Myometrial cell (primary cell): ENCODE results near the gene SURF6. TPM values are rescaled to one million over a fixed set of nuclear protein-coding genes. Genes with fewer than 3 reads are reported as not detected.

ENCODE experiments used
- total RNA-seq: library from RNA; depleted of rRNA; stranded (reverse); fragments of >200 nt; gene quantifications from 2 replicates; pipeline ENCODE4 v1.2.3, GENCODE V29; 2015

SURF6 gene
- 4.0 and 16.5 TPM in 2 replicates for total RNA-seq

GRCh38 chr9:133335924-133336811 lies at the start of gene SURF6:
Gene SURF6, minus strand, starts transcription at chr9:133336188. Its CDS starts 56 bp downstream, at chr9:133336132.

GRCh38 chr9:133375724-133376654 lies 40.0 kb upstream of the SURF6 start, which contains the start of the genes STKLD1 and SURF4:
Gene STKLD1, plus strand, starts transcription at chr9:133376366. Its CDS starts 108 bp downstream, at chr9:133376474.
Gene SURF4, minus strand, starts transcription at chr9:133376060. Its CDS starts 91 bp downstream, at chr9:133375969.

GRCh38 chr9:133356391-133357091 lies 20.6 kb upstream of the SURF6 start, which contains the start of the genes SURF1 and SURF2:
Gene SURF1, minus strand, starts transcription at chr9:133356487. Its CDS starts 34 bp downstream, at chr9:133356453.
Gene SURF2, plus strand, starts transcription at chr9:133356550. Its CDS starts 43 bp downstream, at chr9:133356593.

GRCh38 chr9:133347985-133348717 lies 12.2 kb upstream of the SURF6 start, which contains the start of the genes MED22 and RPL7A:
Gene MED22, minus strand, starts transcription at chr9:133348131. Its CDS starts 1,469 bp downstream, at chr9:133346662.
Gene RPL7A, plus strand, starts transcription at chr9:133348218. Its CDS starts 26 bp downstream, at chr9:133348244.

Other genes with a start within 250 kb of the SURF6 start
- 16.1 and 18.4 TPM in 2 replicates for gene RALGDS, start 214.9 kb downstream of the SURF6 start, total RNA-seq
- 9.5 and 16.7 TPM in 2 replicates for gene GBGT1, start 172.3 kb downstream of the SURF6 start, total RNA-seq
- not detected in 2 replicates for gene OBP2B, start 126.9 kb downstream of the SURF6 start, total RNA-seq
- gene ABO, start 61.0 kb downstream of the SURF6 start, total RNA-seq, result not detected in 2 replicates
- gene MED22, start 11.9 kb upstream of the SURF6 start, total RNA-seq, result 13.6 and 17.0 TPM in 2 replicates
- 2,802 and 2,926 TPM in 2 replicates for gene RPL7A, start 12.0 kb upstream of the SURF6 start, total RNA-seq
- gene SURF1, start 20.3 kb upstream of the SURF6 start, total RNA-seq, result 30.8 and 52.1 TPM in 2 replicates
- gene SURF2, start 20.4 kb upstream of the SURF6 start, total RNA-seq, result 5.5 and 9.4 TPM in 2 replicates
- gene SURF4, start 39.9 kb upstream of the SURF6 start, total RNA-seq, result 526 and 554 TPM in 2 replicates
- 0.18 and 1.7 TPM in 2 replicates for gene STKLD1, start 40.2 kb upstream of the SURF6 start, total RNA-seq
- gene REXO4, start 81.8 kb upstream of the SURF6 start, total RNA-seq, result 14.1 and 20.6 TPM in 2 replicates
- gene ADAMTS13, start 86.2 kb upstream of the SURF6 start, total RNA-seq, result 0.86 and 0.89 TPM in 2 replicates
- 4.1 and 6.9 TPM in 2 replicates for gene CACFD1, start 123.8 kb upstream of the SURF6 start, total RNA-seq
- 32.6 and 33.8 TPM in 2 replicates for gene SLC2A6, start 142.9 kb upstream of the SURF6 start, total RNA-seq
- not detected in 2 replicates for gene MYMK, start 188.8 kb upstream of the SURF6 start, total RNA-seq
- gene ADAMTSL2, start 198.5 kb upstream of the SURF6 start, total RNA-seq, result not detected in 2 replicates